AG04449 (cell line): Measurements from ENCODE around the gene F10.

ENCODE experiments used
- CTCF ChIA-PET: fragments of 350-600 bp; formaldehyde crosslinking; extraction: SDS; loops from one replicate; lab custom pipeline; 2021; ENCODE audit warnings: antibody characterized with exemption; lab: Yijun Ruan, JAX
- POLR2A ChIA-PET: fragments of 400-600, 350-600 bp; formaldehyde crosslinking; extraction: SDS; loops from one replicate; lab custom pipeline; 2020; ENCODE audit warnings: antibody characterized with exemption, inconsistent platforms; lab: Yijun Ruan, JAX
- DNase-seq: peaks from one replicate; pipeline ENCODE4 v3.0.0-alpha.2; 2010; ENCODE audit warnings: low read depth, low spot score
- H3K4me3 ChIP-seq: 2 replicates; pipeline ENCODE4 v1.5.1; 2011; ENCODE audit warnings: low read depth, mild to moderate bottlenecking, control low read depth, low read length
- CTCF ChIP-seq: IDR thresholded peaks from one replicate; pipeline ENCODE4 v1.5.1; 2011; ENCODE audit warnings: mild to moderate bottlenecking, moderate library complexity, low read length, control low read depth, inconsistent platforms; ENCODE audit not compliant: insufficient read depth; ENCODE audit errors: missing control alignments

The F10 gene

GRCh38 chr13:113140677-113141600 lies 18.3 kb downstream of the F10 start:
- ChIA-PET POLR2A (no interaction called here), CTCF (interaction anchor here (0.9 kb wide), 1 partner anchor 11 kb away, joined by 3 read pairs; no protein-coding TSS in a partner anchor)
- no peak overlapping the region for H3K4me3 ChIP-seq
- DNase-seq: no peak
- TF ChIP-seq CTCF: no peak

- POLR2A ChIA-PET: no interaction called here
- CTCF ChIA-PET: interaction anchor here (0.9 kb wide), 1 partner anchor 10 kb away, joined by 3 read pairs; no protein-coding TSS in a partner anchor
- H3K4me3 ChIP-seq: no peak overlapping the region
- no peak for DNase-seq
- no peak for TF ChIP-seq CTCF
Observed at GRCh38 chr13:113141601-113141970, 19.0 kb downstream of the F10 start.

GRCh38 chr13:113142876-113143275 lies 20.3 kb downstream of the F10 start:
- H3K4me3 ChIP-seq: no peak overlapping the region
- no peak for DNase-seq
- ChIA-PET POLR2A (no interaction called here), CTCF (no interaction called here)
- no peak for TF ChIP-seq CTCF

- POLR2A ChIA-PET: no interaction called here
- DNase-seq: no peak
- H3K4me3 ChIP-seq: no peak overlapping the region
- CTCF ChIA-PET: no interaction called here
- no peak for TF ChIP-seq CTCF
Observed at GRCh38 chr13:113143466-113144254, 21.1 kb downstream of the F10 start.

- TF ChIP-seq CTCF: no peak
- DNase-seq: no peak
- POLR2A ChIA-PET: no interaction called here
- CTCF ChIA-PET: no interaction called here
- no peak overlapping the region for H3K4me3 ChIP-seq
Observed at GRCh38 chr13:113144255-113144629, 21.6 kb downstream of the F10 start.

GRCh38 chr13:113145496-113145895 lies 22.9 kb downstream of the F10 start:
- no peak overlapping the region for H3K4me3 ChIP-seq
- no peak for TF ChIP-seq CTCF
- POLR2A ChIA-PET: no interaction called here
- DNase-seq: no peak
- CTCF ChIA-PET: no interaction called here
